Fibroblast of lung (primary cell): Measurements from ENCODE around the gene PCGF3. TPM values are rescaled to one million over a fixed set of nuclear protein-coding genes. Genes with fewer than 3 reads are reported as not detected.

Experiments used
- DNase-seq, 2 donors: peaks; one replicate each; pipeline versions ENCODE4 v3.0.0 to v3.0.0-alpha.2; 2010; ENCODE audit warnings: low read depth in 2 of 2
- H2AFZ ChIP-seq: 2 replicates; pipeline ENCODE4 v1.5.1; 2012; ENCODE audit warnings: low read length, control low read depth, inconsistent platforms
- H3K27ac ChIP-seq: 2 replicates; pipeline ENCODE4 v1.5.1; 2011; ENCODE audit warnings: low read length, control low read depth; ENCODE audit not compliant: insufficient read depth
- H3K27me3 ChIP-seq: 2 replicates; pipeline ENCODE4 v1.5.1; 2011; ENCODE audit warnings: mild to moderate bottlenecking, low read length; ENCODE audit not compliant: control insufficient read depth, insufficient read depth
- H3K36me3 ChIP-seq: 2 replicates; pipeline ENCODE4 v1.5.1; 2011; ENCODE audit warnings: low read length; ENCODE audit not compliant: control insufficient read depth, insufficient read depth
- H3K4me1 ChIP-seq: 2 replicates; pipeline ENCODE4 v1.5.1; 2011; ENCODE audit warnings: low read length; ENCODE audit not compliant: control insufficient read depth, insufficient read depth; ENCODE audit errors: extremely low read depth
- H3K4me2 ChIP-seq: 2 replicates; pipeline ENCODE4 v1.5.1; 2011; ENCODE audit warnings: low read length, control low read depth; ENCODE audit not compliant: insufficient read depth; ENCODE audit errors: extremely low read depth
- H3K4me3 ChIP-seq, 4 experiments: fragments of 200-600 bp in 1 of 4; sonication (generic) in 1 of 4; replicated peaks in 1 of 4; 2 replicates each; pipeline ENCODE4 v1.5.1; 2011 to 2016; ENCODE audit warnings: low read length in 4 of 4, low read depth in 3 of 4, mild to moderate bottlenecking in 3 of 4, control low read depth in 2 of 4, inconsistent platforms in 1 of 4, mixed read lengths in 1 of 4; ENCODE audit not compliant: insufficient read depth in 1 of 4; ENCODE audit errors: control extremely low read depth in 1 of 4
- H3K79me2 ChIP-seq: 2 replicates; pipeline ENCODE4 v1.5.1; 2012; ENCODE audit warnings: mild to moderate bottlenecking, low read length, inconsistent platforms; ENCODE audit not compliant: control insufficient read depth, insufficient read depth
- H3K9ac ChIP-seq: 2 replicates; pipeline ENCODE4 v1.5.1; 2011; ENCODE audit warnings: mild to moderate bottlenecking, low read length, control low read depth; ENCODE audit not compliant: insufficient read depth
- H3K9me3 ChIP-seq: 2 replicates; pipeline ENCODE4 v1.5.1; 2012; ENCODE audit warnings: low read depth, low read length; ENCODE audit not compliant: control insufficient read depth, insufficient read depth
- H4K20me1 ChIP-seq: 2 replicates; pipeline ENCODE4 v1.5.1; 2011; ENCODE audit warnings: low read length; ENCODE audit not compliant: control insufficient read depth, insufficient read depth; ENCODE audit errors: extremely low read depth
- CTCF ChIP-seq, 2 donors: IDR thresholded peaks in 1 of 2; conservative IDR thresholded peaks in 1 of 2; 1 replicate in 1 of 2; 2 replicates in 1 of 2; pipeline ENCODE4 v1.5.1; 2011 to 2012; ENCODE audit warnings: low read length in 2 of 2, control low read depth in 1 of 2, inconsistent platforms in 1 of 2, low read depth in 1 of 2, mild to moderate bottlenecking in 1 of 2
- EZH2 ChIP-seq: IDR thresholded peaks from 2 replicates; pipeline ENCODE4 v1.5.1; 2012; ENCODE audit warnings: low read length, control low read depth, mild to moderate bottlenecking; ENCODE audit errors: missing control alignments
- polyA plus RNA-seq, 2 donors: library from polyadenylated mRNA; depleted of rRNA in 1 of 2; stranded (reverse) in 1 of 2; unstranded in 1 of 2; fragments of >200 nt; gene quantifications; 2 replicates each; pipeline ENCODE4 v1.2.1, GENCODE V29; 2011 to 2012; ENCODE audit warnings: missing spikeins in 1 of 2
- total RNA-seq: library from RNA; depleted of rRNA; stranded (reverse); fragments of >200 nt; gene quantifications from 2 replicates; pipeline ENCODE4 v1.2.1, GENCODE V29; 2014

Gene PCGF3
- total and polyA plus RNA-seq, 2 donors (not counting 1 experiment from before 2014, with no cell fraction given) = 24.8 to 27.1 TPM

DNA sequence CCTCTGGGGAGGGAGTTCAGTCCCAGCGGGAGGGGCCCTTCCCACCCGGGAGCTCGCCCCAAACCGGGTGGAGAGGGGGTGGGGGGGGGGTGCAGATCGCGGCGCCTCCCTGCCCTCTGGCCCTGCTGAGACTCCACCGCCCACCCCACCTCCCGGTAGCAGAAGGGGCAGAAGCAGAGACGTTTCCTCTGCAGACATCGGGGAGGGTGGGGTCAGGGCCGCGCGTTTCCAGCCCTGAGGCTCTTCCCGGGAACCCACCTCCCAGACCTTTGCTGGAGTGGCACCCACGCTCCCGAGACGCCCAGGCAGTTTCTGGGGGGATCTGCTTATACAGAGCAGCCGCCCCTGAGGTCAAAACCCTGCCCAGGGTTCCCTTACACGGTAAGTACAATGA is 90.1 kb downstream of the PCGF3 start:
- no peak overlapping the region for H3K4me3 ChIP-seq
- H3K4me2 ChIP-seq = no peak overlapping the region
- H3K79me2 ChIP-seq = no peaks in the 10 kb centered on the region
- no peaks in the 10 kb centered on the region for H3K9me3 ChIP-seq
- TF ChIP-seq EZH2 = no peak
- TF ChIP-seq CTCF (conservative IDR thresholded peaks at IDR 0.05 in 1 of 2, IDR thresholded peaks at IDR 0.05 in 1 of 2; ENCODE audit: low read depth in 1 of 2, low read length in 2 of 2) = no peak
- H3K9ac ChIP-seq = no peak overlapping the region
- H3K27me3 ChIP-seq = peaks cover 39% of the 10 kb centered on the region
- no peak overlapping the region for H2AFZ ChIP-seq
- no peaks in the 10 kb centered on the region for H3K36me3 ChIP-seq
- no peak for DNase-seq
- no peaks in the 10 kb centered on the region for H3K4me1 ChIP-seq
- H3K27ac ChIP-seq = no peak overlapping the region
- H4K20me1 ChIP-seq = no peaks in the 10 kb centered on the region

GRCh38 chr4:796206-796605 is 90.6 kb downstream of the PCGF3 start:
- Histone ChIP-seq H4K20me1 (no peaks in the 10 kb centered on the region), H3K4me1 (no peaks in the 10 kb centered on the region), H2AFZ (no peak overlapping the region), H3K27ac (no peak overlapping the region), H3K36me3 (no peaks in the 10 kb centered on the region), H3K4me2 (no peak overlapping the region), H3K27me3 (peaks cover 39% of the 10 kb centered on the region), H3K9ac (no peak overlapping the region), H3K4me3 (no peak overlapping the region), H3K79me2 (no peaks in the 10 kb centered on the region), H3K9me3 (no peaks in the 10 kb centered on the region)
- DNase-seq = no peak
- no peak for TF ChIP-seq EZH2
- TF ChIP-seq CTCF (conservative IDR thresholded peaks at IDR 0.05 in 1 of 2, IDR thresholded peaks at IDR 0.05 in 1 of 2; ENCODE audit: low read depth in 1 of 2, low read length in 2 of 2) = no peak

DNA sequence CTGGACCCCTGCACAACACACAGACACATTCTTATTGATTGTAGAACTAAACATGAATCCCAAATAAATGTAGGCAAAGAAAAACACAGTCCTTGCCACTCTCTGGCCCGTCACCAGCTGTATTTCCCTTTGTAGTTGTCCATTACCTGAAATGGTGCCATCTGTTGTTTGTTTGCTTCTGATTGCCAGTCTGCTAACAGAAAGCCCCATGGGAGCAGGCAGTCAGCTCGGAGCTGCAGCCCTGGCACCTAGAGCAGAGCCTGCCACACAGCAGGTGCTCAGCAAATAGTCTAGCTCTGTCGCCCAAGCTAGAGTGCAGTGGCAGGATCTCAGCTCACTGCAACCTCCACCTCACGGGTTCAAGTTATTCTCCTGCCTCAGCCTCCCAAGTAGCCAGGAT is 91.4 kb downstream of the PCGF3 start:
- Histone ChIP-seq H3K79me2 (no peaks in the 10 kb centered on the region), H3K27me3 (peaks cover 42% of the 10 kb centered on the region), H3K27ac (no peak overlapping the region), H2AFZ (no peak overlapping the region), H3K36me3 (no peaks in the 10 kb centered on the region), H3K9ac (no peak overlapping the region), H3K4me2 (no peak overlapping the region), H3K4me1 (no peaks in the 10 kb centered on the region), H4K20me1 (no peaks in the 10 kb centered on the region), H3K9me3 (no peaks in the 10 kb centered on the region), H3K4me3 (no peak overlapping the region)
- TF ChIP-seq CTCF (conservative IDR thresholded peaks at IDR 0.05 in 1 of 2, IDR thresholded peaks at IDR 0.05 in 1 of 2; ENCODE audit: low read depth in 1 of 2, low read length in 2 of 2) = no peak
- DNase-seq = no peak
